MM.1S (cell line): ENCODE measurements around the gene EMX1.

ENCODE experiments used
- DNase-seq: peaks from one replicate; pipeline ENCODE4 v3.0.0-alpha.2; 2015
- H2AFZ ChIP-seq: fragments of 300-600 bp; sonication (generic); 2 replicates; pipeline ENCODE4 v1.6.0; 2016; ENCODE audit warnings: antibody characterized with exemption, low read length
- H3F3A ChIP-seq: fragments of 300-600 bp; sonication (generic); 2 replicates; pipeline ENCODE4 v1.6.1; 2016; ENCODE audit warnings: mild to moderate bottlenecking, antibody characterized with exemption, low read length, moderate library complexity, mixed read lengths; ENCODE audit not compliant: insufficient read depth
- H3K27ac ChIP-seq: fragments of 300-600 bp; sonication (generic); 2 replicates; pipeline ENCODE4 v1.5.1; 2016; ENCODE audit warnings: mild to moderate bottlenecking, low read length
- H3K27me3 ChIP-seq: fragments of 300-600 bp; sonication (generic); replicated peaks from 2 replicates; pipeline ENCODE4 v1.6.0; 2016; ENCODE audit warnings: low read length; ENCODE audit not compliant: insufficient read depth
- H3K36me3 ChIP-seq: fragments of 300-600 bp; sonication (generic); replicated peaks from 2 replicates; pipeline ENCODE4 v1.6.1; 2016; ENCODE audit warnings: mild to moderate bottlenecking, low read length, mixed read lengths; ENCODE audit not compliant: insufficient read depth
- H3K4me1 ChIP-seq: fragments of 300-600 bp; sonication (generic); 2 replicates; pipeline ENCODE4 v1.6.1; 2016; ENCODE audit warnings: low read length, mixed read lengths
- H3K4me2 ChIP-seq: fragments of 300-600 bp; sonication (generic); 2 replicates; pipeline ENCODE4 v1.6.0; 2016; ENCODE audit warnings: low read depth, low read length
- H3K4me3 ChIP-seq: fragments of 300-600 bp; sonication (generic); 2 replicates; pipeline ENCODE4 v1.5.1; 2016; ENCODE audit warnings: low read length, mixed read lengths
- H3K79me2 ChIP-seq: fragments of 300-600 bp; sonication (generic); 2 replicates; pipeline ENCODE4 v1.6.1; 2016; ENCODE audit warnings: mixed run types, low read length, mixed read lengths
- H3K9ac ChIP-seq: fragments of 300-600 bp; sonication (generic); 2 replicates; pipeline ENCODE4 v1.6.1; 2016; ENCODE audit warnings: low read length, mixed read lengths
- H3K9me2 ChIP-seq: fragments of 300-600 bp; sonication (generic); replicated peaks from 2 replicates; pipeline ENCODE4 v1.6.1; 2016; ENCODE audit warnings: mild to moderate bottlenecking, low read length, mixed read lengths; ENCODE audit not compliant: insufficient read depth
- H3K9me3 ChIP-seq: fragments of 300-600 bp; sonication (generic); replicated peaks from 2 replicates; pipeline ENCODE4 v1.6.1; 2016; ENCODE audit warnings: mild to moderate bottlenecking, low read length, mixed read lengths; ENCODE audit not compliant: insufficient read depth
- H4K20me1 ChIP-seq: fragments of 300-600 bp; sonication (generic); 2 replicates; pipeline ENCODE4 v1.6.1; 2016; ENCODE audit warnings: mild to moderate bottlenecking, low read length, moderate library complexity, mixed read lengths; ENCODE audit not compliant: insufficient read depth
- CTCF ChIP-seq: fragments of 300-600 bp; sonication (generic); IDR thresholded peaks from 2 replicates; pipeline ENCODE4 v1.5.1; 2016; ENCODE audit warnings: antibody characterized with exemption, low read length, mixed read lengths
- EZH2 ChIP-seq: fragments of 300-600 bp; sonication (generic); optimal IDR thresholded peaks from 2 replicates; pipeline ENCODE3; 2017; ENCODE audit warnings: low read depth, mild to moderate bottlenecking, antibody characterized with exemption, low read length, mixed read lengths
- EZH2phosphoT487 ChIP-seq: fragments of 300-600 bp; sonication (generic); IDR thresholded peaks from 2 replicates; pipeline ENCODE4 v1.6.1; 2018; ENCODE audit warnings: antibody characterized with exemption, low read length

Gene EMX1

DNA sequence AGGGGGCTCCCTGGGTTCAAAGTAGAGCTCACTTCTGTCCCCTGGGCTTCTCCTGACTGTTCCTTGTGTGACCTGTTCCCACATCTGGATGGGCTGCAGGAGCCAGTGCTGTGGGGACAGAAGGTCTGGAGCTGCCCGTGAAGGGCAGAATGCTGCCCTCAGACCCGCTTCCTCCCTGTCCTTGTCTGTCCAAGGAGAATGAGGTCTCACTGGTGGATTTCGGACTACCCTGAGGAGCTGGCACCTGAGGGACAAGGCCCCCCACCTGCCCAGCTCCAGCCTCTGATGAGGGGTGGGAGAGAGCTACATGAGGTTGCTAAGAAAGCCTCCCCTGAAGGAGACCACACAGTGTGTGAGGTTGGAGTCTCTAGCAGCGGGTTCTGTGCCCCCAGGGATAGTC, 15.5 kb downstream of the EMX1 start:
- Histone ChIP-seq H3K9me2 (no peaks in the 10 kb centered on the region), H4K20me1 (no peaks in the 10 kb centered on the region), H3K4me1 (no peaks in the 10 kb centered on the region), H3K27ac (no peak overlapping the region), H3K79me2 (no peaks in the 10 kb centered on the region), H3K4me2 (no peak overlapping the region), H3K9me3 (no peaks in the 10 kb centered on the region), H3K36me3 (no peaks in the 10 kb centered on the region), H3F3A (no peaks in the 10 kb centered on the region), H3K27me3 (no peaks in the 10 kb centered on the region), H3K4me3 (no peak overlapping the region), H2AFZ (no peak overlapping the region), H3K9ac (no peak overlapping the region)
- no peak for TF ChIP-seq EZH2phosphoT487
- TF ChIP-seq EZH2: no peak
- no peak for TF ChIP-seq CTCF
- DNase-seq: no peak

GRCh38 chr2:72933207-72933606, 15.9 kb downstream of the EMX1 start:
- no peaks in the 10 kb centered on the region for H3F3A ChIP-seq
- no peak overlapping the region for H3K4me2 ChIP-seq
- no peaks in the 10 kb centered on the region for H3K9me2 ChIP-seq
- H3K27me3 ChIP-seq: no peaks in the 10 kb centered on the region
- H3K79me2 ChIP-seq: no peaks in the 10 kb centered on the region
- no peaks in the 10 kb centered on the region for H3K4me1 ChIP-seq
- no peak overlapping the region for H2AFZ ChIP-seq
- no peaks in the 10 kb centered on the region for H4K20me1 ChIP-seq
- H3K27ac ChIP-seq: no peak overlapping the region
- no peaks in the 10 kb centered on the region for H3K36me3 ChIP-seq
- no peaks in the 10 kb centered on the region for H3K9me3 ChIP-seq
- no peak overlapping the region for H3K4me3 ChIP-seq
- DNase-seq: no peak
- TF ChIP-seq CTCF (no peak), EZH2 (no peak), EZH2phosphoT487 (no peak)
- H3K9ac ChIP-seq: no peak overlapping the region

DNA sequence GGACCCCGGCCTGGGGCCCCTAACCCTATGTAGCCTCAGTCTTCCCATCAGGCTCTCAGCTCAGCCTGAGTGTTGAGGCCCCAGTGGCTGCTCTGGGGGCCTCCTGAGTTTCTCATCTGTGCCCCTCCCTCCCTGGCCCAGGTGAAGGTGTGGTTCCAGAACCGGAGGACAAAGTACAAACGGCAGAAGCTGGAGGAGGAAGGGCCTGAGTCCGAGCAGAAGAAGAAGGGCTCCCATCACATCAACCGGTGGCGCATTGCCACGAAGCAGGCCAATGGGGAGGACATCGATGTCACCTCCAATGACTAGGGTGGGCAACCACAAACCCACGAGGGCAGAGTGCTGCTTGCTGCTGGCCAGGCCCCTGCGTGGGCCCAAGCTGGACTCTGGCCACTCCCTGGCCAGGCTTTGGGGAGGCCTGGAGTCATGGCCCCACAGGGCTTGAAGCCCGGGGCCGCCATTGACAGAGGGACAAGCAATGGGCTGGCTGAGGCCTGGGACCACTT, 16.4 kb downstream of the EMX1 start:
- no peaks in the 10 kb centered on the region for H3K27me3 ChIP-seq
- H4K20me1 ChIP-seq: no peaks in the 10 kb centered on the region
- H3K9me2 ChIP-seq: no peaks in the 10 kb centered on the region
- H3K4me1 ChIP-seq: no peaks in the 10 kb centered on the region
- no peak overlapping the region for H3K4me3 ChIP-seq
- DNase-seq: no peak
- H3K4me2 ChIP-seq: no peak overlapping the region
- no peak overlapping the region for H2AFZ ChIP-seq
- H3K9ac ChIP-seq: no peak overlapping the region
- H3K9me3 ChIP-seq: no peaks in the 10 kb centered on the region
- no peaks in the 10 kb centered on the region for H3K79me2 ChIP-seq
- TF ChIP-seq CTCF (no peak), EZH2 (no peak), EZH2phosphoT487 (no peak)
- no peaks in the 10 kb centered on the region for H3F3A ChIP-seq
- H3K27ac ChIP-seq: no peak overlapping the region
- H3K36me3 ChIP-seq: no peaks in the 10 kb centered on the region
